Activated CD4-positive, alpha-beta memory T cell treated with anti-CD3 and anti-CD28 coated beads, Interleukin-2, amount 10 ng/mL, durations not matched to agents 7 days and 5 days (primary cell): ENCODE results near the gene EIF3K. TPM values are rescaled to one million over a fixed set of nuclear protein-coding genes. Genes with fewer than 3 reads are reported as not detected.
"Not testable (repeated sequence)": the region's sequence is repeated elsewhere in the genome, so short reads cannot be mapped to it uniquely, and the experiment has no call there.

Experiments used
- CTCF ChIA-PET: fragments of 350-600 bp; sonication (Branson Sonifier 250); formaldehyde crosslinking; loops from one replicate; lab custom pipeline; 2021; ENCODE audit warnings: antibody characterized with exemption, inconsistent platforms; lab: Charles Lee
- POLR2A ChIA-PET: fragments of 350-600 bp; sonication (Branson Sonifier 250); formaldehyde crosslinking; loops from one replicate; lab custom pipeline; 2021; ENCODE audit warnings: antibody characterized with exemption; lab: Charles Lee
- DNase-seq: peaks from one replicate; pipeline ENCODE4 v3.0.0-alpha.2; 2020
- H3K27ac Mint-ChIP-seq: one replicate; pipeline ENCODE4 v1.8.0; 2021; ENCODE audit warnings: mild to moderate bottlenecking, mixed read lengths
- H3K27me3 Mint-ChIP-seq: one replicate; pipeline ENCODE4 v1.8.0; 2021; ENCODE audit warnings: mixed read lengths
- H3K36me3 Mint-ChIP-seq: one replicate; pipeline ENCODE4 v1.8.0; 2021; ENCODE audit warnings: low read depth, mixed read lengths
- H3K4me1 Mint-ChIP-seq: one replicate; pipeline ENCODE4 v1.8.0; 2021; ENCODE audit warnings: mixed read lengths
- H3K4me3 Mint-ChIP-seq: one replicate; pipeline ENCODE4 v1.8.0; 2021; ENCODE audit warnings: mild to moderate bottlenecking, mixed read lengths
- H3K9me3 Mint-ChIP-seq: one replicate; pipeline ENCODE4 v1.8.0; 2021; ENCODE audit warnings: mixed read lengths
- total RNA-seq, 2 experiments: library from RNA; stranded (reverse); gene quantifications; one replicate each; pipeline ENCODE4 v1.2.3, GENCODE V29; 2021

Gene EIF3K
- 100 to 1,000 TPM; 297 TPM for total RNA-seq

- H3K4me1 Mint-ChIP-seq: peaks cover 51% of the 10 kb centered on the region
- no peaks in the 10 kb centered on the region for H3K9me3 Mint-ChIP-seq
- H3K27ac Mint-ChIP-seq: peak within 1 kb of the TSS; percentile 93
Measured at GRCh38 chr19:38618590-38619360, at the start of gene EIF3K. Gene EIF3K, plus strand, starts transcription at chr19:38619188. Its CDS starts 81 bp downstream, at chr19:38619269.

GRCh38 chr19:38569368-38569983 is 49.5 kb upstream of the EIF3K start:
- POLR2A ChIA-PET: no interaction called here
- CTCF ChIA-PET: interaction anchor here (0.7 to 1.6 kb wide), 3 partner anchors 10 to 25 kb away, joined by 3 to 5 read pairs (median 4); no protein-coding TSS in a partner anchor

More at GRCh38 chr19:38618590-38619360, at the start of gene EIF3K:
- DNase-seq: peak; percentile 98
- ChIA-PET CTCF (interaction anchor here (0.6 to 5.9 kb wide), 20 partner anchors 9 to 312 kb away, joined by 3 to 43 read pairs (median 5); partner anchors contain the start of genes ACTN4, FAM98C, MRPS12 and PSMD8), POLR2A (interaction anchor here (0.6 to 3.8 kb wide), 31 partner anchors 8 to 717 kb away, joined by 3 to 24 read pairs (median 4); partner anchors contain the start of genes ACTN4, FAM98C, GMFG and MRPS12)
- Mint-ChIP-seq H3K4me3 (peak within 1 kb of the TSS; percentile 99), H3K27me3 (no peaks in the 10 kb centered on the region), H3K36me3 (peaks cover 72% of the 10 kb centered on the region)

GRCh38 chr19:38571682-38572081 is 47.3 kb upstream of the EIF3K start:
- no peak overlapping the region for H3K27ac Mint-ChIP-seq
- peaks cover 10% of the 10 kb centered on the region for H3K27me3 Mint-ChIP-seq
- POLR2A ChIA-PET: no interaction called here
- CTCF ChIA-PET: no interaction called here
- H3K4me1 Mint-ChIP-seq: no peaks in the 10 kb centered on the region
- H3K4me3 Mint-ChIP-seq: no peak overlapping the region
- H3K36me3 Mint-ChIP-seq: no peaks in the 10 kb centered on the region
- DNase-seq: no peak
- H3K9me3 Mint-ChIP-seq: no peaks in the 10 kb centered on the region

More at GRCh38 chr19:38569368-38569983, 49.5 kb upstream of the EIF3K start:
- Mint-ChIP-seq H3K9me3 (no peaks in the 10 kb centered on the region), H3K36me3 (no peaks in the 10 kb centered on the region), H3K4me1 (peaks cover 9% of the 10 kb centered on the region), H3K27ac (no peak overlapping the region), H3K27me3 (peaks cover 20% of the 10 kb centered on the region), H3K4me3 (no peak overlapping the region)
- DNase-seq: no peak

GRCh38 chr19:38577826-38578225 is 41.2 kb upstream of the EIF3K start:
- ChIA-PET CTCF (no interaction called here), POLR2A (interaction anchor here (1.1 kb wide), 1 partner anchor 40 kb away, joined by 6 read pairs; the partner anchor contains the start of gene MAP4K1)
- Mint-ChIP-seq H3K27ac (no peak overlapping the region), H3K4me1 (peaks cover 19% of the 10 kb centered on the region), H3K27me3 (no peaks in the 10 kb centered on the region), H3K36me3 (no peaks in the 10 kb centered on the region), H3K9me3 (no peaks in the 10 kb centered on the region), H3K4me3 (no peak overlapping the region)
- no peak for DNase-seq

- ChIA-PET POLR2A (interaction anchor here (0.6 to 1.5 kb wide), 8 partner anchors 8 to 296 kb away, joined by 3 to 4 read pairs (median 3); no protein-coding TSS in a partner anchor), CTCF (interaction anchor here (0.7 to 1.7 kb wide), 15 partner anchors 10 to 483 kb away, joined by 3 to 6 read pairs (median 4); partner anchors contain the start of genes FAM98C, MRPS12 and SARS2)
- peaks cover 25% of the 10 kb centered on the region for H3K4me1 Mint-ChIP-seq
- not testable (repeated sequence) for H3K36me3 Mint-ChIP-seq, H3K9me3 Mint-ChIP-seq, H3K27me3 Mint-ChIP-seq, H3K27ac Mint-ChIP-seq, H3K4me3 Mint-ChIP-seq
- DNase-seq: peak; percentile 32
Measured at GRCh38 chr19:38579304-38579703, 39.7 kb upstream of the EIF3K start.

GRCh38 chr19:38580080-38580479 is 38.9 kb upstream of the EIF3K start:
- Mint-ChIP-seq H3K4me1 (peaks cover 31% of the 10 kb centered on the region), H3K9me3 (no peaks in the 10 kb centered on the region), H3K27me3 (no peaks in the 10 kb centered on the region), H3K36me3 (no peaks in the 10 kb centered on the region), H3K4me3 (no peak overlapping the region), H3K27ac (no peak overlapping the region)
- ChIA-PET POLR2A (interaction anchor here (1.0 kb wide), 1 partner anchor 13 kb away, joined by 3 read pairs; no protein-coding TSS in a partner anchor), CTCF (interaction anchor here (1.4 to 1.5 kb wide), 4 partner anchors 11 to 177 kb away, joined by 3 to 5 read pairs (median 4); partner anchors contain the start of gene FAM98C)
- DNase-seq: no peak

- Mint-ChIP-seq H3K36me3 (peaks cover 14% of the 10 kb centered on the region), H3K9me3 (no peaks in the 10 kb centered on the region), H3K27me3 (no peaks in the 10 kb centered on the region), H3K27ac (peak overlapping the region; percentile 39), H3K4me3 (no peak overlapping the region), H3K4me1 (peaks cover 29% of the 10 kb centered on the region)
- DNase-seq: peak; percentile 38
- ChIA-PET POLR2A (interaction anchor here (0.7 to 1.0 kb wide), 3 partner anchors 26 to 51 kb away, joined by 3 to 5 read pairs (median 3); partner anchors contain the start of gene EIF3K), CTCF (interaction anchor here (0.7 to 1.5 kb wide), 3 partner anchors 26 to 329 kb away, joined by 4 read pairs; no protein-coding TSS in a partner anchor)
Measured at GRCh38 chr19:38583219-38583984, 35.6 kb upstream of the EIF3K start.

- no peak for DNase-seq
- CTCF ChIA-PET: interaction anchor here (0.8 kb wide), 1 partner anchor 26 kb away, joined by 4 read pairs; no protein-coding TSS in a partner anchor
- Mint-ChIP-seq H3K36me3 (peaks cover 18% of the 10 kb centered on the region), H3K4me3 (no peak overlapping the region), H3K27ac (peak overlapping the region; percentile 39), H3K4me1 (peaks cover 23% of the 10 kb centered on the region), H3K27me3 (no peaks in the 10 kb centered on the region), H3K9me3 (no peaks in the 10 kb centered on the region)
- POLR2A ChIA-PET: interaction anchor here (0.7 to 1.0 kb wide), 3 partner anchors 27 to 51 kb away, joined by 3 to 5 read pairs (median 3); partner anchors contain the start of gene EIF3K
Measured at GRCh38 chr19:38583985-38584305, 35.0 kb upstream of the EIF3K start.

- Mint-ChIP-seq H3K27me3 (no peaks in the 10 kb centered on the region), H3K4me1 (peaks cover 12% of the 10 kb centered on the region), H3K9me3 (no peaks in the 10 kb centered on the region), H3K4me3 (no peak overlapping the region), H3K27ac (peak overlapping the region; percentile 4), H3K36me3 (peaks cover 39% of the 10 kb centered on the region)
- POLR2A ChIA-PET: interaction anchor here (0.9 kb wide), 2 partner anchors 8 to 31 kb away, joined by 3 read pairs; partner anchors contain the start of gene EIF3K
- DNase-seq: no peak
- CTCF ChIA-PET: interaction anchor here (1.0 kb wide), 1 partner anchor 72 kb away, joined by 4 read pairs; no protein-coding TSS in a partner anchor
Measured at GRCh38 chr19:38587562-38587961, 31.4 kb upstream of the EIF3K start.

- no peaks in the 10 kb centered on the region for H3K27me3 Mint-ChIP-seq
- peaks cover 42% of the 10 kb centered on the region for H3K36me3 Mint-ChIP-seq
- ChIA-PET CTCF (no interaction called here), POLR2A (no interaction called here)
- H3K4me1 Mint-ChIP-seq: peaks cover 12% of the 10 kb centered on the region
- no peak for DNase-seq
- no peak overlapping the region for H3K4me3 Mint-ChIP-seq
- no peaks in the 10 kb centered on the region for H3K9me3 Mint-ChIP-seq
- peak overlapping the region; percentile 4 for H3K27ac Mint-ChIP-seq
Measured at GRCh38 chr19:38588041-38588440, 30.9 kb upstream of the EIF3K start.

- ChIA-PET POLR2A (interaction anchor here (0.7 to 1.9 kb wide), 4 partner anchors 13 to 36 kb away, joined by 3 to 4 read pairs (median 4); partner anchors contain the start of genes EIF3K and MAP4K1), CTCF (interaction anchor here (0.5 to 1.1 kb wide), 2 partner anchors 20 to 24 kb away, joined by 3 read pairs; partner anchors contain the start of gene MAP4K1)
- no peak for DNase-seq
- Mint-ChIP-seq H3K27ac (no peak overlapping the region), H3K4me1 (peaks cover 2% of the 10 kb centered on the region), H3K4me3 (no peak overlapping the region), H3K9me3 (no peaks in the 10 kb centered on the region), H3K27me3 (no peaks in the 10 kb centered on the region), H3K36me3 (peaks cover 69% of the 10 kb centered on the region)
Measured at GRCh38 chr19:38592940-38593339, 26.0 kb upstream of the EIF3K start.
